Mammary epithelial cell (primary cell): Measurements from ENCODE around the gene EMX1.

Experiments
- EZH2 ChIP-seq: IDR thresholded peaks from 2 replicates; pipeline ENCODE4 v1.6.1; 2012; ENCODE audit warnings: low read length, inconsistent platforms, borderline replicate concordance
- TF ChIP-seq, protein P1 (sequence below), 2 donors: IDR thresholded peaks in 1 of 2; conservative IDR thresholded peaks in 1 of 2; 2 replicates each; pipeline ENCODE4 v1.5.1; 2011 to 2012; ENCODE audit warnings: inconsistent platforms in 2 of 2, low read length in 2 of 2, mild to moderate bottlenecking in 2 of 2, control low read depth in 1 of 2, low read depth in 1 of 2; ENCODE audit not compliant: insufficient read depth in 1 of 2; ENCODE audit errors: extremely low read depth in 1 of 2

DNA sequence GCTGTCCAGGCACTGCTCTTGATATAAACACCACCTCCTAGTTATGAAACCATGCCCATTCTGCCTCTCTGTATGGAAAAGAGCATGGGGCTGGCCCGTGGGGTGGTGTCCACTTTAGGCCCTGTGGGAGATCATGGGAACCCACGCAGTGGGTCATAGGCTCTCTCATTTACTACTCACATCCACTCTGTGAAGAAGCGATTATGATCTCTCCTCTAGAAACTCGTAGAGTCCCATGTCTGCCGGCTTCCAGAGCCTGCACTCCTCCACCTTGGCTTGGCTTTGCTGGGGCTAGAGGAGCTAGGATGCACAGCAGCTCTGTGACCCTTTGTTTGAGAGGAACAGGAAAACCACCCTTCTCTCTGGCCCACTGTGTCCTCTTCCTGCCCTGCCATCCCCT is 15.9 kb downstream of the EMX1 start:
- TF ChIP-seq, protein P1, sequence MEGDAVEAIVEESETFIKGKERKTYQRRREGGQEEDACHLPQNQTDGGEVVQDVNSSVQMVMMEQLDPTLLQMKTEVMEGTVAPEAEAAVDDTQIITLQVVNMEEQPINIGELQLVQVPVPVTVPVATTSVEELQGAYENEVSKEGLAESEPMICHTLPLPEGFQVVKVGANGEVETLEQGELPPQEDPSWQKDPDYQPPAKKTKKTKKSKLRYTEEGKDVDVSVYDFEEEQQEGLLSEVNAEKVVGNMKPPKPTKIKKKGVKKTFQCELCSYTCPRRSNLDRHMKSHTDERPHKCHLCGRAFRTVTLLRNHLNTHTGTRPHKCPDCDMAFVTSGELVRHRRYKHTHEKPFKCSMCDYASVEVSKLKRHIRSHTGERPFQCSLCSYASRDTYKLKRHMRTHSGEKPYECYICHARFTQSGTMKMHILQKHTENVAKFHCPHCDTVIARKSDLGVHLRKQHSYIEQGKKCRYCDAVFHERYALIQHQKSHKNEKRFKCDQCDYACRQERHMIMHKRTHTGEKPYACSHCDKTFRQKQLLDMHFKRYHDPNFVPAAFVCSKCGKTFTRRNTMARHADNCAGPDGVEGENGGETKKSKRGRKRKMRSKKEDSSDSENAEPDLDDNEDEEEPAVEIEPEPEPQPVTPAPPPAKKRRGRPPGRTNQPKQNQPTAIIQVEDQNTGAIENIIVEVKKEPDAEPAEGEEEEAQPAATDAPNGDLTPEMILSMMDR (conservative IDR thresholded peaks at IDR 0.05 in 1 of 2, IDR thresholded peaks at IDR 0.05 in 1 of 2; ENCODE audit: extremely low read depth in 1 of 2, insufficient read depth in 1 of 2, low read depth in 1 of 2, low read length in 2 of 2), result no peak
- TF ChIP-seq EZH2, result no peak
